Activated CD4-positive, alpha-beta T cell treated with anti-CD3 and anti-CD28 coated beads, Interleukin-2, amount 10 ng/mL, durations not matched to agents 24 days and 14 days (primary cell): Measurements from ENCODE around the gene FAM98C. TPM values are rescaled to one million over a fixed set of nuclear protein-coding genes. Genes with fewer than 3 reads are reported as not detected.

Experiments
- DNase-seq: peaks from one replicate; pipeline ENCODE4 v3.0.0; 2022
- H3K27ac Mint-ChIP-seq: one replicate; pipeline ENCODE4 v1.8.0; 2022; ENCODE audit warnings: mild to moderate bottlenecking, mixed read lengths
- H3K27me3 Mint-ChIP-seq: one replicate; pipeline ENCODE4 v1.8.0; 2022; ENCODE audit warnings: mixed read lengths
- H3K36me3 Mint-ChIP-seq: one replicate; pipeline ENCODE4 v1.8.0; 2022; ENCODE audit warnings: low read depth, mild to moderate bottlenecking, mixed read lengths
- H3K4me1 Mint-ChIP-seq: one replicate; pipeline ENCODE4 v1.8.0; 2021; ENCODE audit warnings: mixed read lengths
- H3K4me3 Mint-ChIP-seq: one replicate; pipeline ENCODE4 v1.8.0; 2022; ENCODE audit warnings: mild to moderate bottlenecking, moderate library complexity, mixed read lengths
- H3K9me3 Mint-ChIP-seq: one replicate; pipeline ENCODE4 v1.8.0; 2021; ENCODE audit warnings: mixed read lengths
- intact Hi-C: fragments of 100-400 bp; cut with micrococcal nuclease; formaldehyde crosslinking; loops from one replicate; pipeline ENCODE4 v1.15.1; 2023
- total RNA-seq: library from RNA; stranded (reverse); gene quantifications from 2 replicates; pipeline ENCODE4 v1.2.3, GENCODE V29; 2022

FAM98C gene
- total RNA-seq, 1 donor from 2014 or later = 30.4 TPM

GRCh38 chr19:38452430-38453366 is 49.8 kb downstream of the FAM98C start:
- peaks cover 5% of the 10 kb centered on the region for H3K4me1 Mint-ChIP-seq
- no peak overlapping the region for H3K27ac Mint-ChIP-seq
- intact Hi-C loops = no loop called here
- H3K4me3 Mint-ChIP-seq = no peak overlapping the region
- no peaks in the 10 kb centered on the region for H3K36me3 Mint-ChIP-seq
- peaks cover 3% of the 10 kb centered on the region for H3K27me3 Mint-ChIP-seq
- peaks cover 5% of the 10 kb centered on the region for H3K9me3 Mint-ChIP-seq
- peak; percentile 63 for DNase-seq

GRCh38 chr19:38453596-38453995 is 50.7 kb downstream of the FAM98C start:
- Mint-ChIP-seq H3K27me3 (peaks cover 3% of the 10 kb centered on the region), H3K9me3 (peaks cover 5% of the 10 kb centered on the region), H3K4me3 (no peak overlapping the region), H3K36me3 (no peaks in the 10 kb centered on the region), H3K4me1 (peaks cover 5% of the 10 kb centered on the region), H3K27ac (no peak overlapping the region)
- no peak for DNase-seq
- intact Hi-C loops = no loop called here

GRCh38 chr19:38455031-38455430 is 52.1 kb downstream of the FAM98C start:
- H3K27ac Mint-ChIP-seq = no peak overlapping the region
- H3K4me3 Mint-ChIP-seq = no peak overlapping the region
- H3K9me3 Mint-ChIP-seq = peaks cover 5% of the 10 kb centered on the region
- peaks cover 5% of the 10 kb centered on the region for H3K4me1 Mint-ChIP-seq
- no peaks in the 10 kb centered on the region for H3K36me3 Mint-ChIP-seq
- H3K27me3 Mint-ChIP-seq = no peaks in the 10 kb centered on the region
- DNase-seq = peak; percentile 63
- intact Hi-C loops = no loop called here

DNA sequence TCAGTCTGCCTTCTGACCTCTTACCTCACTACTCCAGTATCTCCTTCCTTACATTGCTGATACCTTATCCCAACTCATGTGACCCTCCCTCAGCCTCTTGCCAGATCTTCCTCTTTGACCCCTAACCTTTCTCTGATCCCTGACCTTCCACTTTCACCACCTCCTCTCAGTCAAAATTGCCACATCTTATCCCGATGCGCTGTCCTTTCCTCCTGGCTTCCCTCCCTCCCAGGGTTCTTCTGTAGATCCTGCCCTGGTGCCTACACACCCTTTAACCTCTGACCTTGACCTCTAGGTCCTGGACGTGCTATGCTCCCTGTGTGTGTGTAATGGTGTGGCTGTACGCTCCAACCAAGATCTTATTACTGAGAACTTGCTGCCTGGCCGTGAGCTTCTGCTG is 54.3 kb downstream of the FAM98C start:
- Mint-ChIP-seq H3K36me3 (no peaks in the 10 kb centered on the region), H3K27me3 (no peaks in the 10 kb centered on the region), H3K4me1 (peaks cover 5% of the 10 kb centered on the region), H3K9me3 (peaks cover 5% of the 10 kb centered on the region), H3K4me3 (no peak overlapping the region), H3K27ac (no peak overlapping the region)
- DNase-seq = no peak
- intact Hi-C loops = no loop called here

DNA sequence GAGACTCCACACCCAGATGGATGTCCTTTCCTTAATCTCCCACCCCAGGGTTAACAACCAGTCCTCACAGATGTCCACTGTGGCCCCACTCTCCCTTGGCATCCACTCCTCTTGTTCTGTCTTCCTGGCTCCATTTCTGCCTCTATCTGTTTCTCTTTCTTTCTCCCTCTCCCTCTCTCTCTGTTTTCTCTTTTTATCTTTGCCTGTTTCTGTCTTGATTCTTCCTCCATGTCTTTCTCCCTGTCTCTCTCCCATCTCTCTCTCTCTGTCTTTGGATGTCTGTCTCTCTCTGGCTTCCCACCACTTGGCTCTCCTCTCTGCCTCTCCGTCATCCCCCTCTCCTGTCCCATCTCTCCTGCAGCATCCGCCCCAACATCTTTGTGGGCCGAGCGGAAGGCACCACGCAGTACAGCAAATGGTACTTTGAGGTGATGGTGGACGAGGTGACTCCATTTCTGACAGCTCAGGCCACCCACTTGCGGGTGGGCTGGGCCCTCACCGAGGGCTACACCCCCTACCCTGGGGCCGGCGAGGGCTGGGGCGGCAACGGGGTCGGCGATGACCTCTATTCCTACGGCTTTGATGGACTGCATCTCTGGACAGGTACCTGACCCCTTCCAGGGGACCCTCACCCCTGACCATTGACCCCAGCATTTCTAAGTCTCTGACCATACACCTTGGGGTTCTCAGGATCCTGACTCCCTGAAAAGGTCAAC is 55.0 kb downstream of the FAM98C start:
- Mint-ChIP-seq H3K36me3 (no peaks in the 10 kb centered on the region), H3K27ac (no peak overlapping the region), H3K4me1 (peaks cover 5% of the 10 kb centered on the region), H3K9me3 (peaks cover 5% of the 10 kb centered on the region), H3K4me3 (no peak overlapping the region), H3K27me3 (no peaks in the 10 kb centered on the region)
- intact Hi-C loops = no loop called here
- DNase-seq = no peak

Other genes with a start within 250 kb of the FAM98C start
- 1.8 and 2.0 TPM in 2 replicates for gene DPF1, start 178.9 kb upstream of the FAM98C start, total RNA-seq
- 60.3 and 61.1 TPM in 2 replicates for gene PPP1R14A, start 146.7 kb upstream of the FAM98C start, total RNA-seq
- 69.6 and 70.7 TPM in 2 replicates for gene SPINT2, start 138.5 kb upstream of the FAM98C start, total RNA-seq
- 0.52 TPM in 1 of 2 replicates, not detected in the other for gene C19orf33, start 98.8 kb upstream of the FAM98C start, total RNA-seq
- gene YIF1B, start 87.1 kb upstream of the FAM98C start, total RNA-seq = 83.4 and 84.7 TPM in 2 replicates
- gene KCNK6, start 83.2 kb upstream of the FAM98C start, total RNA-seq = 18.7 and 20.1 TPM in 2 replicates
- 3.4 and 3.7 TPM in 2 replicates for gene CATSPERG, start 67.3 kb upstream of the FAM98C start, total RNA-seq
- gene PSMD8, start 28.5 kb upstream of the FAM98C start, total RNA-seq = 314 and 315 TPM in 2 replicates
- gene GGN, start 15.1 kb upstream of the FAM98C start, total RNA-seq = 0.47 and 1.0 TPM in 2 replicates
- gene SPRED3, start 14.4 kb upstream of the FAM98C start, total RNA-seq = 2.9 and 3.0 TPM in 2 replicates
- gene RASGRP4, start 23.1 kb downstream of the FAM98C start, total RNA-seq = 2.1 and 2.2 TPM in 2 replicates
- gene RYR1, start 30.6 kb downstream of the FAM98C start, total RNA-seq = 3.6 and 4.0 TPM in 2 replicates
- gene MAP4K1, start 214.9 kb downstream of the FAM98C start, total RNA-seq = 156 and 172 TPM in 2 replicates
- 321 and 322 TPM in 2 replicates for gene EIF3K, start 216.1 kb downstream of the FAM98C start, total RNA-seq
- 243 and 257 TPM in 2 replicates for gene ACTN4, start 244.6 kb downstream of the FAM98C start, total RNA-seq